ENCODE measurements around the gene PCDHA1.
"Not testable (repeated sequence)": the region's sequence is repeated elsewhere in the genome, so short reads cannot be mapped to it uniquely, and the experiment has no call there.

PCDHA1 gene

GRCh38 chr5:140849831-140850634, 64.1 kb downstream of the PCDHA1 start:
- not testable (repeated sequence) for DNase-seq (ENCODE audit: low spot score)

- DNase-seq (ENCODE audit: low spot score) = peak; percentile 36
These were observed 70.1 kb downstream of the PCDHA1 start, which contains the start of gene PCDHA10 for GRCh38 chr5:140855772-140856674. TSS of gene PCDHA10 (plus strand) at chr5:140855897. CDS start at chr5:140856049, 152 bp downstream.

DNA sequence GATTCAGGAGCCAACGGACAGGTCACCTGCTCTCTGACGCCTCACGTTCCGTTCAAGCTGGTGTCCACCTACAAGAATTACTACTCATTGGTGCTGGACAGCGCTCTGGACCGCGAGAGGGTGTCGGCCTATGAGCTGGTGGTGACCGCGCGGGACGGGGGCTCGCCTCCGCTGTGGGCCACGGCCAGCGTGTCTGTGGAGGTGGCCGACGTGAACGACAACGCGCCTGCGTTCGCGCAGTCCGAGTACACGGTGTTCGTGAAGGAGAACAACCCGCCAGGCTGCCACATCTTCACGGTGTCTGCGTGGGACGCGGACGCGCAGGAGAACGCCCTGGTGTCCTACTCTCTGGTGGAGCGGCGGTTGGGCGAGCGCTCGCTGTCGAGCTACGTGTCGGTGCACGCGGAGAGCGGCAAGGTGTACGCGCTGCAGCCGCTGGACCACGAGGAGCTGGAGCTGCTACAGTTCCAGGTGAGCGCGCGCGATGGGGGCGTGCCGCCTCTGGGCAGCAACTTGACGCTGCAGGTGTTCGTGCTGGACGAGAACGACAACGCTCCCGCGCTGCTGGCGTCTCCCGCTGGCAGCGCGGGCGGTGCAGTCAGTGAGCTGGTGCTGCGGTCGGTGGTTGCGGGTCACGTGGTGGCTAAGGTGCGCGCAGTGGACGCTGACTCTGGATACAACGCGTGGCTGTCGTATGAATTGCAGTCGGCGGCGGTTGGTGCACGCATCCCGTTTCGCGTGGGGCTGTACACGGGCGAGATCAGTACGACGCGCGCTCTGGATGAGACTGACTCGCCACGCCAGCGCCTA, 71.4 kb downstream of the PCDHA1 start:
- DNase-seq (ENCODE audit: low spot score) = no peak

- no peak for DNase-seq (ENCODE audit: low spot score)
These were observed 72.0 kb downstream of the PCDHA1 start for GRCh38 chr5:140857987-140858240.

- no peak for DNase-seq (ENCODE audit: low spot score)
These were observed 76.7 kb downstream of the PCDHA1 start for GRCh38 chr5:140862441-140863295.

DNA sequence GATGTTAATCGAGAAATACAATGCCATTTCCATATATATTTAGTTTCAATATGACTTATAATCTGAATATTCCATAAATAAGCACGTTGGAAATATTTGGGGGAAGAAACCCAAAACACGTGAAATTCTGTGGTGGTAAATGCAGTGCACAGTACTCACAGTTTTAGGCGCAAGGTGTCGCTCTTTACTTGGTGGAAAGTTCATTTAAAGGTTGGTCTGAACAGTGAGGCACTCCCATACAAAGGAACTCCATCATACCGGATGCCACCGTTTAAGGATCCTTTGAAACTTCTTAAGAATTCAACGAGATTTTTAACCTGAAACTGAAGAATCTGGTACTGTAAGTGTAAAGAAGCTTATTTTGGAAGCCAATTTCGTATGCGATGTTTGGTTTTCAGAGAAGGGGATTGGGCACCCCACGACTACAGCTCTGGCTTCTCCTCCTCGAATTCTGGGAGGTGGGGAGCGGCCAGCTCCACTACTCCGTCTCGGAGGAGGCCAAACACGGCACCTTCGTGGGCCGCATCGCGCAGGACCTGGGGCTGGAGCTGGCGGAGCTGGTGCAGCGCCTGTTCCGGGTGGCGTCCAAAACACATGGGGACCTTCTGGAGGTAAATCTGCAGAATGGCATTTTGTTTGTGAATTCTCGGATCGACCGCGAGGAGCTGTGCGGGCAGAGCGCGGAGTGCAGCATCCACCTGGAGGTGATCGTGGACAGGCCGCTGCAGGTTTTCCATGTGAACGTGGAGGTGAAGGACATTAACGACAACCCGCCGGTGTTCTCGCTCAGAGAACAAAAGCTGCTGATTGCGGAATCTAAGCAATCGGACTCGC, 83.0 kb downstream of the PCDHA1 start, which contains the start of gene PCDHA11:
Gene PCDHA11 (plus strand): TSS at position 237 of the 834 bp plus-strand sequence. CDS start 147 bp downstream, at position 384.
- DNase-seq (ENCODE audit: low spot score) = peak; percentile 83

- no peak for DNase-seq (ENCODE audit: low spot score)
These were observed 83.6 kb downstream of the PCDHA1 start for GRCh38 chr5:140869555-140869886.

GRCh38 chr5:140870221-140871201, 84.6 kb downstream of the PCDHA1 start:
- no peak for DNase-seq (ENCODE audit: low spot score)

DNA sequence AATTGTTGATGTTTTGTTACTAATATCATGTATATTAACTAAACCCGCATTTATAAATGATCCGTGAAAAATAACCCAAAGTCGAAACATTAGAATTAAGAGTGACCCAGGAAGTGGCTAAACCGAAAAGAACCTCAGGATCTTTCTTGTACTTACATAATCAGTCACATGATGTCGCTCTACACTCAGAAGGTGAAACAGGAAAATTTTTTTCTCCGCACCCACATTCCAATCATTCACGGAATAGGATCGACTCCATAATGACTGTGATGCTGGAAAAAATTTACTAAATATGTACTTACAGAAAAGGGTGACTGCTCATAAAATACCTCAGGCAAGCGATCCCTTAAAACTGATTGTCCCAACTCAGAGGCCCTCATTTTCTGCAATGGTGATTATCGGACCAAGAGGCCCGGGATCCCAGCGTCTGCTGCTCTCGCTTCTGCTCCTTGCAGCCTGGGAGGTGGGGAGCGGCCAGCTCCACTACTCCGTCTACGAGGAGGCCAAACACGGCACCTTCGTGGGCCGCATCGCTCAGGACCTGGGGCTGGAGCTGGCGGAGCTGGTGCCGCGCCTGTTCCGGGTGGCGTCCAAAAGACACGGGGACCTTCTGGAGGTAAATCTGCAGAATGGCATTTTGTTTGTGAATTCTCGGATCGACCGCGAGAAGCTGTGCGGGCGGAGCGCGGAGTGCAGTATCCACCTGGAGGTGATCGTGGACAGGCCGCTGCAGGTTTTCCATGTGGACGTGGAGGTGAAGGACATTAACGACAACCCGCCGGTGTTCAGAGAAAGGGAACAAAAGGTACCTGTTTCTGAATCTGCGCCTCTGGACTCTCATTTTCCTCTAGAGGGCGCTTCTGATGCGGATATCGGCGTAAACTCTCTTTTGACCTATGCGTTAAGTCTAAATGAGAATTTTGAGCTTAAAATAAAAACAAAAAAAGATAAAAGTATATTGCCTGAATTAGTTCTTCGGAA, 89.4 kb downstream of the PCDHA1 start, which contains the start of gene PCDHA12:
Gene PCDHA12 (plus strand): TSS at position 224 of the 981 bp plus-strand sequence. CDS start 165 bp downstream, at position 389.
- no peak for DNase-seq (ENCODE audit: low spot score)

DNA sequence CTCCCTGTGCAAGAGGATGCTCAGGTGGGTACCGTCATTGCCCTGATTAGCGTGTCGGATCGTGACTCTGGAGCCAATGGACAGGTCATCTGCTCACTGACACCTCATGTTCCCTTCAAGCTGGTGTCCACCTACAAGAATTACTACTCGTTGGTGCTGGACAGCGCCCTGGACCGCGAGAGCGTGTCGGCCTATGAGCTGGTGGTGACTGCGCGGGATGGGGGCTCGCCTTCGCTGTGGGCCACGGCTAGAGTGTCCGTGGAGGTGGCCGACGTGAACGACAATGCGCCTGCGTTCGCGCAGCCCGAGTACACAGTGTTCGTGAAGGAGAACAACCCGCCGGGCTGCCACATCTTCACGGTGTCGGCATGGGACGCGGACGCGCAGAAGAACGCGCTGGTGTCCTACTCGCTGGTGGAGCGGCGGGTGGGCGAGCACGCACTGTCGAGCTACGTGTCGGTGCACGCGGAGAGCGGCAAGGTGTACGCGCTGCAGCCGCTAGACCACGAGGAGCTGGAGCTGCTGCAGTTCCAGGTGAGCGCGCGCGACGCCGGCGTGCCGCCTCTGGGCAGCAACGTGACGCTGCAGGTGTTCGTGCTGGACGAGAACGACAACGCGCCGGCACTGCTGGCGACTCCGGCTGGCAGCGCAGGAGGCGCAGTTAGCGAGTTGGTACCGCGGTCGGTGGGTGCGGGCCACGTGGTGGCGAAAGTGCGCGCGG, 90.8 kb downstream of the PCDHA1 start:
- not testable (repeated sequence) for DNase-seq (ENCODE audit: low spot score)

DNA sequence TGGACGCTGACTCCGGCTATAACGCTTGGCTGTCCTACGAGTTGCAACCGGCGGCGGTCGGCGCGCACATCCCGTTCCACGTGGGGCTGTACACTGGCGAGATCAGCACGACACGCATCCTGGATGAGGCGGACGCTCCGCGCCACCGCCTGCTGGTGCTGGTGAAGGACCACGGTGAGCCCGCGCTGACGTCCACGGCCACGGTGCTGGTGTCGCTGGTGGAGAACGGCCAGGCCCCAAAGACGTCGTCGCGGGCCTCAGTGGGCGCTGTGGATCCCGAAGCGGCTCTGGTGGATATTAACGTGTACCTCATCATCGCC, 91.3 kb downstream of the PCDHA1 start:
- no peak for DNase-seq (ENCODE audit: low spot score)

DNA sequence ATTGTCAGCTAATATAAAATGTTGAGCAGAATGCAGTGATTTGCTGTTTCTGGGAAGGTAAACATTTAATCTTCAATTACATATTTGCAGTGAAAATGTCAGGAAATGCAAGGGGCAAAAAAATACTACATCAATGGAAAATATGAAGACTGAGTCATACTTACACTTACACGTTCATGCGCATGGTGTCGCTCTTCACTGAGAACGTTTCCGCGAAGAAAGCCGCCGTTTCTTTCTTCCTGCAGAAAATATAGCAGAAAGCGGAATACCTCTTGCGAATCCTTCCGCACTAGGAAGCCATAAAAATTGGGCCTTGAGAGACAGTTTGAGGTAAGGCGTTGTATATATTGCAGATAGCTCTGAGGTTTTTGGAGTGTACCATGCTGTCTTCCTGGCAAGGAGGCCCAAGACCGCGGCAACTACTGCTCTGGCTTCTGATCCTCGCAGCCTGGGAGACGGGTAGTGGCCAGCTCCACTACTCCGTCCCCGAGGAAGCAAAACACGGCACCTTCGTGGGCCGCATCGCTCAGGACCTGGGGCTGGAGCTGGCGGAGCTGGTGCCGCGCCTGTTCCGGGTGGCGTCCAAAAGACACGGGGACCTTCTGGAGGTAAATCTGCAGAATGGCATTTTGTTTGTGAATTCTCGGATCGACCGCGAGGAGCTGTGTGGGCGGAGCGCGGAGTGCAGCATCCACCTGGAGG, 96.1 kb downstream of the PCDHA1 start, which contains the start of gene PCDHA13:
Gene PCDHA13 (plus strand): TSS at position 236 of the 702 bp plus-strand sequence. CDS start 145 bp downstream, at position 381.
- no peak for DNase-seq (ENCODE audit: low spot score)

DNA sequence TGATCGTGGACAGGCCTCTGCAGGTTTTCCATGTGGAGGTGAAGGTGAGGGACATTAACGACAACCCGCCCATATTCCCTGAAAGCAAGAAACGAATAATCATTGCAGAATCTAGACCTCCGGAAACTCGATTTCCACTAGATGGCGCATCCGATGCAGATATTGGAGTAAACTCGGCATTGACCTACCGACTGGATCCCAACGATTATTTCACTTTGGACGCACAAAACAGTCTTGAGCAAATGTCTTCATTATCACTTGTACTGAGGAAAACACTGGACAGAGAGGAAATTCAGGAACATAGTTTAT, 96.6 kb downstream of the PCDHA1 start:
- peak; percentile 30 for DNase-seq (ENCODE audit: low spot score)

GRCh38 chr5:140883373-140883772, 97.4 kb downstream of the PCDHA1 start:
- no peak for DNase-seq (ENCODE audit: low spot score)

- no peak for DNase-seq (ENCODE audit: low spot score)
These were observed 98.2 kb downstream of the PCDHA1 start for GRCh38 chr5:140883927-140884697.

GRCh38 chr5:140916325-140916724, 130.4 kb downstream of the PCDHA1 start:
- no peak for DNase-seq (ENCODE audit: low spot score)

All from HuH-7 (cell line).